HepG2 (cell line): ENCODE measurements around the gene MRPL34. TPM values are rescaled to one million over a fixed set of nuclear protein-coding genes. Genes with fewer than 3 reads are reported as not detected.

ENCODE experiments used
- BCL6 ChIP-seq: IDR thresholded peaks from 2 replicates; pipeline ENCODE4 v1.6.1; 2016; ENCODE audit warnings: missing genetic modification reagents, missing compliant biosample characterization
- CEBPB ChIP-seq: IDR thresholded peaks from 2 replicates; pipeline ENCODE4 v1.6.1; 2011; ENCODE audit warnings: low read depth, low read length, improper control_type of control experiment, borderline replicate concordance
- FIP1L1 ChIP-seq: fragments of 200-400 bp; formaldehyde crosslinking; IDR thresholded peaks from 2 replicates; pipeline ENCODE4 v1.6.1; 2018; ENCODE audit warnings: low read depth, mild to moderate bottlenecking, low read length, moderate library complexity, borderline replicate concordance; ENCODE audit not compliant: insufficient read depth
- FOSL1 ChIP-seq: sonication (generic); formaldehyde crosslinking; IDR thresholded peaks from 2 replicates; pipeline ENCODE4 v1.9.0; 2021; ENCODE audit warnings: missing genetic modification reagents, borderline replicate concordance
- HMGA1 ChIP-seq: sonication (generic); formaldehyde crosslinking; conservative IDR thresholded peaks from 2 replicates; pipeline ENCODE4 v1.4.0; 2020; ENCODE audit warnings: missing genetic modification reagents
- MED13 ChIP-seq: sonication (generic); formaldehyde crosslinking; IDR thresholded peaks from 2 replicates; pipeline ENCODE4 v1.5.0; 2020; ENCODE audit warnings: missing genetic modification reagents
- NFYC ChIP-seq: IDR thresholded peaks from 2 replicates; pipeline ENCODE4 v1.6.1; 2016; ENCODE audit warnings: missing genetic modification reagents, missing compliant biosample characterization
- NR2C2 ChIP-seq: sonication (generic); formaldehyde crosslinking; IDR thresholded peaks from 2 replicates; pipeline ENCODE4 v1.4.0; 2020; ENCODE audit warnings: missing genetic modification reagents, mild to moderate bottlenecking, moderate library complexity, borderline replicate concordance
- STAT5B ChIP-seq: sonication (generic); formaldehyde crosslinking; IDR thresholded peaks from 2 replicates; pipeline ENCODE4 v1.4.0; 2020; ENCODE audit warnings: missing genetic modification reagents
- TCF7L2 ChIP-seq: IDR thresholded peaks from 2 replicates; pipeline ENCODE4 v1.6.1; 2011; ENCODE audit warnings: mild to moderate bottlenecking, low read depth, low read length, moderate library complexity
- ZBTB1 ChIP-seq: sonication (generic); formaldehyde crosslinking; IDR thresholded peaks from 2 replicates; pipeline ENCODE4 v1.4.0; 2020; ENCODE audit warnings: missing genetic modification reagents, borderline replicate concordance
- ZFX ChIP-seq: sonication (generic); formaldehyde crosslinking; IDR thresholded peaks from 2 replicates; pipeline ENCODE4 v1.4.0; 2020; ENCODE audit warnings: mild to moderate bottlenecking, low read depth, missing genetic modification reagents, moderate library complexity
- ZKSCAN5 ChIP-seq: sonication (generic); formaldehyde crosslinking; IDR thresholded peaks from 2 replicates; pipeline ENCODE4 v1.5.1; 2020; ENCODE audit warnings: mild to moderate bottlenecking, missing genetic modification reagents
- ZNF33A ChIP-seq: sonication (generic); formaldehyde crosslinking; IDR thresholded peaks from 2 replicates; pipeline ENCODE4 v1.5.1; 2020; ENCODE audit warnings: missing genetic modification reagents, mild to moderate bottlenecking, moderate library complexity, borderline replicate concordance
- ZNF468 ChIP-seq: sonication (generic); formaldehyde crosslinking; IDR thresholded peaks from 2 replicates; pipeline ENCODE4 v1.8.0; 2022; ENCODE audit warnings: mild to moderate bottlenecking, moderate library complexity, missing genetic modification reagents
- ZNF766 ChIP-seq: sonication (generic); formaldehyde crosslinking; IDR thresholded peaks from 2 replicates; pipeline ENCODE4 v1.5.0; 2020; ENCODE audit warnings: missing genetic modification reagents, borderline replicate concordance
- ZNF883 ChIP-seq: sonication (generic); formaldehyde crosslinking; IDR thresholded peaks from 2 replicates; pipeline ENCODE4 v1.5.1; 2020; ENCODE audit warnings: mild to moderate bottlenecking, missing genetic modification reagents; ENCODE audit errors: not compliant biosample characterization
- ZNF891 ChIP-seq: sonication (generic); formaldehyde crosslinking; IDR thresholded peaks from 2 replicates; pipeline ENCODE4 v1.5.0; 2020; ENCODE audit warnings: mild to moderate bottlenecking, missing genetic modification reagents
- polyA plus RNA-seq, 8 experiments: library from polyadenylated mRNA; depleted of rRNA in 3 of 8; stranded (reverse) in 7 of 8; unstranded in 1 of 8; fragments of >200 nt; fragmentation: Illumina TruSeq in 4 of 8; extraction: Trizol in 4 of 8; gene quantifications; 2 replicates each; pipeline versions ENCODE4 v1.2.1 to v1.2.3, GENCODE V29; 2011 to 2016; ENCODE audit warnings: low read depth in 4 of 8, missing spikeins in 1 of 8, mixed read lengths in 1 of 8; ENCODE audit not compliant: insufficient read depth in 1 of 8
- total RNA-seq, 5 experiments: library from RNA; depleted of rRNA; stranded (reverse); fragments of >200 nt; fragmentation: Illumina TruSeq; extraction: Trizol; gene quantifications; 2 replicates each; pipeline ENCODE4 v1.2.3, GENCODE V29; 2016; ENCODE audit warnings: low read depth in 1 of 5
- TF ChIP-seq, protein P1 (sequence below): sonication (generic); formaldehyde crosslinking; IDR thresholded peaks from 2 replicates; pipeline ENCODE4 v1.4.0; 2020; ENCODE audit warnings: missing genetic modification reagents, borderline replicate concordance
- TF ChIP-seq, protein P2 (sequence below): sonication (generic); formaldehyde crosslinking; conservative IDR thresholded peaks from 2 replicates; pipeline ENCODE4 v1.8.0; 2022; ENCODE audit warnings: mild to moderate bottlenecking, moderate library complexity, missing genetic modification reagents
- TF ChIP-seq, protein P3 (sequence below): sonication (generic); formaldehyde crosslinking; IDR thresholded peaks from 2 replicates; pipeline ENCODE4 v1.5.0; 2020; ENCODE audit warnings: missing genetic modification reagents
- TF ChIP-seq, protein P4 (sequence below): sonication (generic); formaldehyde crosslinking; IDR thresholded peaks from 2 replicates; pipeline ENCODE4 v1.4.0; 2020; ENCODE audit warnings: missing genetic modification reagents
- TF ChIP-seq, protein P5 (sequence below): IDR thresholded peaks from 2 replicates; pipeline ENCODE4 v1.6.1; 2016; ENCODE audit warnings: mild to moderate bottlenecking, missing biosample characterization, missing genetic modification reagents

The MRPL34 gene
- total and polyA plus RNA-seq, 2 of the 13 experiments (the other 11 are each of a cell fraction or from before 2014, with no cell fraction given), result 74.0 to 77.3 TPM

DNA sequence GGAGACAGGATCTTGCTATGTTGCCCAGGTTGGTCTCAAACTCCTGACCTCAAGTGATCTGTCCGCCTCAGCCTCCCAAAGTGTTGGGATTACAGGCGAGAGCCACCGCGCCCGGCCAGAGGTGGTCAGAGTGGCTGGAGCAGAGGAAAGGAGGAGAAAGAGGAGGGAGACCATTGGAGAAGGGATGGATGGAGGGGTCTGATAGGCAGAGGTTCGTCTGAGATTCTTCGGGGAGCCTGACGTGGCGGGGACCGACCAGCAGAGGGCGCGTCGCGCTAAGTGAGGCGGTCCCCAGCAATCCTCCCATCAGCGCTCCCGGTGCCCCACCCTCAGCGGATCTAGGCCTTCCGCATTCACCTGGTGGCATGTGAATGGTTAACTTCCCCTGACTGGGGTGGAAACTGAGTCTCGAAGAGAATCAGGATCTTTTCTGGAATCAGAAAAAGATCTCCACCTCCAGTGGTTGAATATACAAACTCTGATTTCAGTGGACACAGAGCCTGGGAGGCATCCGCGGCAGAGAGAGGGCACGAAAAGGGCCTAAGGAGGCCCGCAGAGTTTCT, 40.5 kb downstream of the MRPL34 start (continued):
- TF ChIP-seq, protein P1, sequence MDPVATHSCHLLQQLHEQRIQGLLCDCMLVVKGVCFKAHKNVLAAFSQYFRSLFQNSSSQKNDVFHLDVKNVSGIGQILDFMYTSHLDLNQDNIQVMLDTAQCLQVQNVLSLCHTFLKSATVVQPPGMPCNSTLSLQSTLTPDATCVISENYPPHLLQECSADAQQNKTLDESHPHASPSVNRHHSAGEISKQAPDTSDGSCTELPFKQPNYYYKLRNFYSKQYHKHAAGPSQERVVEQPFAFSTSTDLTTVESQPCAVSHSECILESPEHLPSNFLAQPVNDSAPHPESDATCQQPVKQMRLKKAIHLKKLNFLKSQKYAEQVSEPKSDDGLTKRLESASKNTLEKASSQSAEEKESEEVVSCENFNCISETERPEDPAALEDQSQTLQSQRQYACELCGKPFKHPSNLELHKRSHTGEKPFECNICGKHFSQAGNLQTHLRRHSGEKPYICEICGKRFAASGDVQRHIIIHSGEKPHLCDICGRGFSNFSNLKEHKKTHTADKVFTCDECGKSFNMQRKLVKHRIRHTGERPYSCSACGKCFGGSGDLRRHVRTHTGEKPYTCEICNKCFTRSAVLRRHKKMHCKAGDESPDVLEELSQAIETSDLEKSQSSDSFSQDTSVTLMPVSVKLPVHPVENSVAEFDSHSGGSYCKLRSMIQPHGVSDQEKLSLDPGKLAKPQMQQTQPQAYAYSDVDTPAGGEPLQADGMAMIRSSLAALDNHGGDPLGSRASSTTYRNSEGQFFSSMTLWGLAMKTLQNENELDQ (CRISPR knock-in tag), result no peak
- no peak for TF ChIP-seq ZNF766 (CRISPR knock-in tag)
- TF ChIP-seq NR2C2, result no peak
- TF ChIP-seq, protein P2, sequence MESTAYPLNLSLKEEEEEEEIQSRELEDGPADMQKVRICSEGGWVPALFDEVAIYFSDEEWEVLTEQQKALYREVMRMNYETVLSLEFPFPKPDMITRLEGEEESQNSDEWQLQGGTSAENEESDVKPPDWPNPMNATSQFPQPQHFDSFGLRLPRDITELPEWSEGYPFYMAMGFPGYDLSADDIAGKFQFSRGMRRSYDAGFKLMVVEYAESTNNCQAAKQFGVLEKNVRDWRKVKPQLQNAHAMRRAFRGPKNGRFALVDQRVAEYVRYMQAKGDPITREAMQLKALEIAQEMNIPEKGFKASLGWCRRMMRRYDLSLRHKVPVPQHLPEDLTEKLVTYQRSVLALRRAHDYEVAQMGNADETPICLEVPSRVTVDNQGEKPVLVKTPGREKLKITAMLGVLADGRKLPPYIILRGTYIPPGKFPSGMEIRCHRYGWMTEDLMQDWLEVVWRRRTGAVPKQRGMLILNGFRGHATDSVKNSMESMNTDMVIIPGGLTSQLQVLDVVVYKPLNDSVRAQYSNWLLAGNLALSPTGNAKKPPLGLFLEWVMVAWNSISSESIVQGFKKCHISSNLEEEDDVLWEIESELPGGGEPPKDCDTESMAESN (CRISPR knock-in tag), result no peak
- peak; percentile 36; the same call in 1 of the 2 replicates for TF ChIP-seq ZFX (CRISPR knock-in tag)
- TF ChIP-seq, protein P3, sequence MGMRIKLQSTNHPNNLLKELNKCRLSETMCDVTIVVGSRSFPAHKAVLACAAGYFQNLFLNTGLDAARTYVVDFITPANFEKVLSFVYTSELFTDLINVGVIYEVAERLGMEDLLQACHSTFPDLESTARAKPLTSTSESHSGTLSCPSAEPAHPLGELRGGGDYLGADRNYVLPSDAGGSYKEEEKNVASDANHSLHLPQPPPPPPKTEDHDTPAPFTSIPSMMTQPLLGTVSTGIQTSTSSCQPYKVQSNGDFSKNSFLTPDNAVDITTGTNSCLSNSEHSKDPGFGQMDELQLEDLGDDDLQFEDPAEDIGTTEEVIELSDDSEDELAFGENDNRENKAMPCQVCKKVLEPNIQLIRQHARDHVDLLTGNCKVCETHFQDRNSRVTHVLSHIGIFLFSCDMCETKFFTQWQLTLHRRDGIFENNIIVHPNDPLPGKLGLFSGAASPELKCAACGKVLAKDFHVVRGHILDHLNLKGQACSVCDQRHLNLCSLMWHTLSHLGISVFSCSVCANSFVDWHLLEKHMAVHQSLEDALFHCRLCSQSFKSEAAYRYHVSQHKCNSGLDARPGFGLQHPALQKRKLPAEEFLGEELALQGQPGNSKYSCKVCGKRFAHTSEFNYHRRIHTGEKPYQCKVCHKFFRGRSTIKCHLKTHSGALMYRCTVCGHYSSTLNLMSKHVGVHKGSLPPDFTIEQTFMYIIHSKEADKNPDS (CRISPR knock-in tag), result no peak
- TF ChIP-seq ZBTB1 (CRISPR knock-in tag), result no peak
- no peak for TF ChIP-seq TCF7L2
- no peak for TF ChIP-seq CEBPB
- no peak for TF ChIP-seq FOSL1 (CRISPR knock-in tag)
- peak; percentile 26; the same call in 1 of the 2 replicates for TF ChIP-seq NFYC (CRISPR knock-in tag)
- no peak for TF ChIP-seq ZKSCAN5
- TF ChIP-seq ZNF883 (CRISPR knock-in tag), result no peak
- TF ChIP-seq STAT5B, result no peak
- TF ChIP-seq, protein P4, sequence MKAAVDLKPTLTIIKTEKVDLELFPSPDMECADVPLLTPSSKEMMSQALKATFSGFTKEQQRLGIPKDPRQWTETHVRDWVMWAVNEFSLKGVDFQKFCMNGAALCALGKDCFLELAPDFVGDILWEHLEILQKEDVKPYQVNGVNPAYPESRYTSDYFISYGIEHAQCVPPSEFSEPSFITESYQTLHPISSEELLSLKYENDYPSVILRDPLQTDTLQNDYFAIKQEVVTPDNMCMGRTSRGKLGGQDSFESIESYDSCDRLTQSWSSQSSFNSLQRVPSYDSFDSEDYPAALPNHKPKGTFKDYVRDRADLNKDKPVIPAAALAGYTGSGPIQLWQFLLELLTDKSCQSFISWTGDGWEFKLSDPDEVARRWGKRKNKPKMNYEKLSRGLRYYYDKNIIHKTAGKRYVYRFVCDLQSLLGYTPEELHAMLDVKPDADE (CRISPR knock-in tag), result no peak
- TF ChIP-seq FIP1L1, result no peak
- TF ChIP-seq ZNF33A (CRISPR knock-in tag), result no peak
- peak; percentile 56; the same call in 1 of the 2 replicates for TF ChIP-seq ZNF891
- TF ChIP-seq BCL6 (CRISPR knock-in tag), result no peak
- TF ChIP-seq ZNF468, result no peak
- no peak for TF ChIP-seq HMGA1 (CRISPR knock-in tag)
- TF ChIP-seq, protein P5, sequence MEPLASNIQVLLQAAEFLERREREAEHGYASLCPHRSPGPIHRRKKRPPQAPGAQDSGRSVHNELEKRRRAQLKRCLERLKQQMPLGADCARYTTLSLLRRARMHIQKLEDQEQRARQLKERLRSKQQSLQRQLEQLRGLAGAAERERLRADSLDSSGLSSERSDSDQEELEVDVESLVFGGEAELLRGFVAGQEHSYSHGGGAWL (CRISPR knock-in tag), result peak; percentile 46; the same call in 1 of the 2 replicates
- no peak for TF ChIP-seq MED13 (CRISPR knock-in tag)
